Measurements from ENCODE around the gene DHX58.
"Not testable (repeated sequence)": the region's sequence is repeated elsewhere in the genome, so short reads cannot be mapped to it uniquely, and the experiment has no call there.

Gene DHX58

DNA sequence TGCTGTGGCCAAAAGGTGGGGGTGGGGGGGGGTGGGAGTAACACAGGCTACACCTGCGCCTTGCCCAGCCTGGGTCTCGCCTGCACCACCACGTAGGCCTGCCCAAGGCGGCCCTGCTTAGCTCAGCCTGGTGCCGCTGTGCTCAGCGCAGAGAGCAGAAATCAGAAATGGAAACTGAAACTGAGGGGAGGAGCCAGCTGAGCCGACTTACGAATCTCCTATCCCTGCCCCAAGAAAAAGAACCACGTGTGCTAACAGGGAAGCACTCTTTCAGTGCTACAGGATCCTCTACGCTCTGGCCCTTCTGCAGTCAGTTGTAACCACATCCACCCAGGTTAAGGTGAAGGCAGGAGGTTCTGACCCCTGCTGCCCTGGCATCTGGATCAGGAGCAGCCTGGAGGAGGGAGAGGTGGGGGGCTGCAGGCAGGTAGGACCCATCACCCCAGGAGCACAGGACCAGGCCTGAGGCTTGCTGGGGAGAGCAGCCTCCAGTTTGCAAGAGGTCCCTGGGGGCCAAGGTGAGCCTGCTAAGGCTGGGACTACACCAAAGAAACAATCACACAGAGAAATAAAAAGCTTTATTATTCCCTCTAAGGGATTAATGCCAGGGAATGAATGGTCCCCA, at the start of gene DHX58:
DHX58 (minus strand) TSS at position 163 of the 625 bp plus-strand sequence. CDS start 822 bp downstream, outside the sequence.
- DNase-seq (ENCODE audit: extremely low spot score, insufficient read length, low read depth) (peak; percentile 83), FAIRE-seq (peak; percentile 100)

DNA sequence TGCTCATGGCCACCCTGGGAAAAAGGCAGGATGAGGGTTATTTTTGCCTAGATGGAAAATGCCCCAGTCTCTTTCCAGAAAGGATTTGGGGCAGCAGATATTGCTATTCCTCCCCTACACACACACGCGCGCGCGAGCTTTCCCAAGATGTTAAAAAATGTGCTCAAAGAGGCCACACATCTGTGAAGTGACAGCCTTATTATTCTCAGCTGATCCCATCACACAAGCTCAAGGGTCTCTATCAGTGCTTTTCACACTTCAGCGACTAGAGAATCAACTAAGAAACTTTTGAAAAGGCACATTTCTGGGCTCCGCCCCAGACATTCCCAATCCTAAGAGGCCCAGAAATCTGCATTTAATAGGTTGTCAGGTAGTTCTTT, 48.0 kb upstream of the DHX58 start:
- FAIRE-seq (no peak), DNase-seq (ENCODE audit: extremely low spot score, insufficient read length, low read depth) (no peak)

DNA sequence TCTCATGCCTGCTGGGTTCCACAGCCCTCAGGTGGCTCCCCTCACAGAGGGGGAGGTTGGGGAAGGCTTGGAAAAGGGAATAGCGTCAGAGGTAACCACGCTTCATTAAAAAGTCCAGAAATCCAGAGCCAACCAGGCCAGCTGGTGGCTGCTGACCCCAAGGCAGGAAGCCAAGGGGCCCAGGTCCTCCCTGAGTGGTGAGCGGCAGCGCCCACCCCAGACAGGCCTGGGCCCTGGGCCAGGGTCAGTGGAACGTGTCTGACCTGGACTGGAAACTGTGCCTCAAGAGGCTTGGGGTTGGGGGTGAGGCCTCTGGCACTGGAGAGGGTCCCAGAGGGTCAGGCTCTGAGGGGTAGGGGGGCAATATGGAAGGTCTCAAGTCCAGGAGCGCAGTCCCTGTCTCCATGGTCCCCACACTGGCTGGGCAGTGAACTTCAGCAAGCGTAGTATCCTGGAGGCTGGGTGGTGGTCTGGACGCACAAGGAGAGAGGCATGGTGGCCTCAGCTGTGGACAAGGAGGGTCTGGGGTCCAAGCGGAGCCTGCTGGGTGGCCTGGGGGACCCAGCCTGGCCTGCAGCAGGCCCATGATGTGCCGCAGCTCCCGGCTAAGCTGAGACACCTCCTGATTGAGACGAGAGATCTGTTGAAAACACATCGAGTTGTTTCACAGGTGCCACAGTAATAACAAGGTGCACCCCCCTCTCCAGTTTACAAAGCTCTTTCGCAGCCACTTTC, 47.4 kb upstream of the DHX58 start:
- FAIRE-seq (no peak), DNase-seq (ENCODE audit: extremely low spot score, insufficient read length, low read depth) (no peak)

DNA sequence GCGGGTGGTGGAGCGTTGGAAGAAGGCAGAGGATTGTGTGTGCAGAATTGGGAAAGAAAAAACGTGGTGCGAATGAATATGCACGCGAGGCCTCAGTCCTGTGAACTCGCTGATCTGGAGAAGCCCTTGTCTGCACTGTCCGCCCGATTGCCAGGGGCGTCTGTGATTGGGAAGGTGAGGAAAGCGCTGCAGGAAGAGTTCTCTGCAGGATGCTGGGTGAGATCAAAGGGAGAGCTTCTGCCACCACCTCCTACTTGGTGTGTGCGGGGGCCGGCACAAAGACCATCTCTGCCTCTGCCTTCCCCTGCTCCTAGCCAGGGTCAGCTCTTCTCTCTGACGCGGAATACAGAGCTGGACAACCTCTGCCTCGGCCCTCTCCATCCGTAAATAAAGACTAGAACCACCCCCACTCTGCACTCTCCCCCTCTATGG, 43.1 kb upstream of the DHX58 start:
- FAIRE-seq (no peak), DNase-seq (ENCODE audit: extremely low spot score, insufficient read length, low read depth) (no peak)

DNA sequence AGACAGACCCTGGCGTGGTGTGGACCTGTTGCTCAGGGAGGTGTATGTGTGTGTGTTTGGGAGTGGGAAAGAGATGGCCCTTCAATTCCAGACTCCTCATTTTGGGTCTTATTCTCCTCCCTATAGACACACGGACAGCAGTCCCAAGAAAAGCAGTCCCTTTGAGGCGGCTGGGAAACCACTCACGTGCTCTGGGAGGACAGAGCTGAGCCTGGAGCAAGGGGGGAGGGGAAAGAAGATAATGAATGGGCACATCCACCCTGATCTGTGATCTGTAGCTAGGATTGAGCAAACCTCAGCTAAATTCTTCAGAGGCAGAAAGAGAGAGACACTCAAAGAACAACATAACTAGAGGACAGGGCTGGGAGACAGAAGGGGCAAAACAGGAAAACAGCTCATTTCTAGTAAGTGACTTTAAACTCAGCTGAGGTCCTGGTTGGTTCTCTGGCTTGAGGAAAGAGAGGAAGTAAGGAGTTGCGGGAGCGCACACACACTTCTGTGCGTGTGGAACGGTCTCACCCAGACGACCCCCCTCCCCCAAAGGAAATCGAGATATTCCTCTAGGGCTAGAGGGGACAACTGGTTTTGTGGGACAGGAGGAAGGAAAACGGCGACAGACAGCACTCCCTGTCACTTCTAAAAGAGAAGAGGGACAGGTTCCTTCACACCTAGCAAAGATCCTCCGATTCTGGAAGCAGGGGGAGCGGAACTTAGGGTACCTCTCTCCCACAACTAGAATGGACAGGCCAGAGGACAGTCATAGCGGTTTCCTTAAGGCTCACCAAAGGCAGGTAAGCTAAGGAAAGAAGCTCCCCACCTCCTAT, 41.6 kb upstream of the DHX58 start:
- DNase-seq (ENCODE audit: extremely low spot score, insufficient read length, low read depth) (no peak), FAIRE-seq (peak; percentile 46)

DNA sequence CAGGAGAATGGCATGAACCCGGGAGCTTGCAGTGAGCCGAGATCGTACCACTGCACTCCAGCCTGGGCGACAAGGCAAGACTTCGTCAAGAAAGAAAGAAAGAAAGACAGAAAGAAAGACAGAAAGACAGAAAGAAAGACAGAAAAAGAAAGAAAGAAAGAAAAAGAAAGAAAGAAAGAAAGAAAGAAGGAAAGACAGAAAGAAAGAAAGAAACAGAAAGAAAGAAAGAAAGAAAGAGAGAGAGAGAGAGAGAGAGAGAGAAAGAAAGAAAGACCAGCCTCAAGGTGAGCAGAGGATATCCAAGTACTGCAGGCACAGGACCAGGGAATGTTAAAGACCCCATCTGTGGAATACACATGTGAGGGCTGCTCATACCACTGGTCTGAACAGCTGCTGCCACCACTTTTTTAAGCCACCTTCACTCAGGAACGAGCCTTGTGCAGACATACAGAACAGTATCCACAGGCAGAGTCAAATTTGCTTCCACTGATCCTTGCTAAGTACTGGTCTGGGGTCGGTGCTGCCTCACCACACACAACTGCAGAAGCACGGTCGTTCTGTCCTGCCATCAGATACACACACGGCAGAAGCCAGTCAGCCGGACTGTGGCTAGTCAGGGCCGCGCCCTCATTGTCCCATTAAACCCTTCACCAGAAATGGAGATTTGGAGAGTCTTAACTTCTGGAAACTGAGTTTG, 34.5 kb upstream of the DHX58 start:
- FAIRE-seq (no peak), DNase-seq (ENCODE audit: extremely low spot score, insufficient read length, low read depth) (no peak)

DNA sequence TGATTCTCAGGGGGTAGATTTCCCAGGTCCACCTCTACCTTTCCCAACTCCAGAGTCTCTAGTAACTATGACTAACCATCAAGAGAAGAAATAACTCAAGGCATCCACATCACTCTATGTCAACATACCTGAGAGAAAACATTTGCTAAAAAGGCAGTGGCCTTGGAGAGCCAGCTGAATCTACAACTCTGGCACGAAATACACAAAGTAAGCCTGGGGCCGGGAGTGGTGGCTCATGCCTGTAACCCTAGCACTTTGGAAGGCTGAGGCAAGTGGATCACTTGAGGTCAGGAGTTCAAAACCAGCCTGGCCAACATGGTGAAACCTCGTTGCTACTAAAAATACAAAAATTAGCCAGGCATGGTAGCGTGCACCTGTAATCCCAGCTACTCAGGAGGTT, 30.6 kb upstream of the DHX58 start:
- not testable (repeated sequence) for FAIRE-seq

DNA sequence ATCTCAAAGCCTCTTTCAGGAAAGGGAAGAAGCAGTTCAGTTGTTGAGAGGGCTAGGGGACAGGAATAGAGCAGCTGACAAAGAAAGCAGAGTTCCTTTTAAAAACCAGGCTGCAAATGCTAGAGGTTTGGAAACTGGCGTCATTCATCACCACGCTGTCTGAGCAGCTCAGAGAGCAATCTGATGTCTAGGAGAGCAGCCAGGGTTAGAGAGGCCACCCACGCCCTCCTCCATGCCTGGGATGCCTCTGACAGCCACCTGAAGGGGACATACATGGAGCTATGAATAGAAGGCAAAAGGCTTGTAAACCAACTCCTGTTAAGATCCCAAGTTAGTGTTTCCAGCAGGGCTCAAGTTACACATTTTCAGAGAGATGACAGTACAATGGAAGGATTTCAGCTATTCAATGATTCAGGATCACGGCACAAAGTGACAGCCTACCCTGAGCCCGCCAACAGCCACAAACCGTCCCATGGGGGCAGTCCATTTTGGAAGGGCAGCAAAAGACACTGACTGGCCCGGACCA, 29.9 kb upstream of the DHX58 start:
- DNase-seq (ENCODE audit: extremely low spot score, insufficient read length, low read depth) (no peak), FAIRE-seq (no peak)

More for the DNA sequence above, 30.6 kb upstream of the DHX58 start:
- not testable (repeated sequence) for DNase-seq (ENCODE audit: extremely low spot score, insufficient read length, low read depth)

DNA sequence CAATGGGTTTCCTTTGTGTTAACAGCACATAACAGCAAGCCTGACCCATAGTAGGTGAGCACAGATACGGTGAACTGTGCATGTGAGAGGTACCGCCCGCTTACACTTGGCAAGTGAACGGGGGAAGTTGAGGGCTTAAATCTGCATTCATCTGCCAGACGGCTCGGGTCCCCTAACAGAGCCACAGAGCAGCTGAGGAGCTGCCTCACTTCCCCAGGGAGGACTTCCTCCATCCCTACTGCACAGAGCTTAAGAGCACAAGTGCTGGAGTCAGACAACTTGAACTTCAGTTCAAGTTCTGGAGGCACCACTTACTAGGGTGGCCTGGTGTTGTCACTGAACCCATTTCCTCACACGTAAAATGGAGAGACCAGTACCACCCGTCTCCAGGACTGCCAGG, 28.9 kb upstream of the DHX58 start:
- FAIRE-seq, result no peak

DNA sequence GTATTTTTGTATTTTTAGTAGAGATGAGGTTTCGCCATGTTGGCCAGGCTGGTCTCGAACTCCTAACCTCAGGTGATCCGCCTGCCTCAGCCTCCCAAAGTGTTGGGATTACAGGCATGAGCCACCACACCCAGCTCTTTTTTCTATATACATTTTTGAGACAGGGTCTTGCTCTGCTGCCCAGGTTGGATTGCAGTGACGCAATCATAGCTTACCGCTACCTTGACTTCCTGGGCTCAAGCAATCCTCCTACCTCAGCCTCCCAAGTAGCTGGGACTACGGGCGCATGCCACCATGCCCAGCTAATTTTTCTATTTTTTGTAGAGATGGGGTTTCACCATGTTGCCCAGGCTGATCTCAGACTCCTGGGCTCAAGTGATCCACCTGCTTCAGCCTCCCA, 28.2 kb upstream of the DHX58 start:
- not testable (repeated sequence) for FAIRE-seq; DNase-seq (ENCODE audit: extremely low spot score, insufficient read length, low read depth)

More for the DNA sequence above, 28.9 kb upstream of the DHX58 start:
- DNase-seq (ENCODE audit: extremely low spot score, insufficient read length, low read depth), result no peak

DNA sequence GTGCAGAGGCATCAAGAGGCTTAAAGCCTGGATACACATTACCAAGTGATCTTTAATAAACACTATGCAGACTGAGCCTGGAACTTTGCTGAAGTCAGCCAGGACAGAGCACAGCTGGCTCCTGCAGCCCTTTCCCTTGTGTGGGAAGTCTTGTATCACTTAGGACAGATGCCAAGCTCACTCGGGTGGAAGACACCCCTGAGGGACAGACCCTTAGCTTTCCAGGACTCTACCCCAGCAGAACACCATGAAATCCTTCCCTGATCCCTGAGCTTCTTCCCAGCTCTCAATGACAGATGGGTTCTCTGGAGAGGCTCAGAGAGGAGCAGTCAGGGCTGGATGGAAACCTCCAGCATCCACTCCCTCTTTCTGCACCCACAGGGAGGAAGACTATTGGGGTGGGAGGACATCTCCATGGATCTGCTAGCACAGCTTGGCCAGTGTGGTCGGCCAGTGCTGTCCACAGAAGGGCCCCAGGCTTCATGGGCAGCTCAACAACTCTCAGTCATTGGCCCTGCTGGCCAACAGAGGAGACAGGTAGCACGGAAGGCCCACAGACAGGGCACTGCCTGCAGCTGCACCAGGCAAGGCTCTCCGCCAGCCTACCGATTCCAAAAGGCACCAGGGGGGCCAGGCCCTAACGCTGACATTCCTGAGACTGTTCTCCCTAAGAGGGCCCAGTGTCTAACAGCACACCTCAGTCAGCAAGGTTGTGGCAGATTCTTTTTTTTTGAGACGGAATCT, 26.4 kb upstream of the DHX58 start:
- no peak for FAIRE-seq

DNA sequence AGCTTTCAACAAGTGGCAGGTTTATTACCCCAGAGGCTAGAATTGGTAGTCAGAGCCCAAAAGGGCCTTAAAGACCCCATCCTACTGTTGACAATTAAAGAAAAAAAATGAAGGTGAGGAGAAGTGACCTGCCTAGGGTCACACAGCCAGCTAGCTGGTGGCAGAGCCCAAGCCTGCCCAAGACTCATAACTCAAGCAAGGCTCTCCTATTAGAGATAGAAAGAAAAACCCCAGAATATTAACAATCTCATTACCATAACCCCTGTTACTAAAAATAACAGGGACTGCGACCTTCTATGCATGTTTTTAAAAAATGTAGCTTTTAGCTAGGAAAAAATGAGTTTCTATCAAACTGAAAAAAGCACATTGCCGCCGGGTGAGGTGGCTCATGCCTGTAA, 24.1 kb upstream of the DHX58 start:
- FAIRE-seq, result no peak

More for the DNA sequence above, 26.4 kb upstream of the DHX58 start:
- no peak for DNase-seq (ENCODE audit: extremely low spot score, insufficient read length, low read depth)

DNA sequence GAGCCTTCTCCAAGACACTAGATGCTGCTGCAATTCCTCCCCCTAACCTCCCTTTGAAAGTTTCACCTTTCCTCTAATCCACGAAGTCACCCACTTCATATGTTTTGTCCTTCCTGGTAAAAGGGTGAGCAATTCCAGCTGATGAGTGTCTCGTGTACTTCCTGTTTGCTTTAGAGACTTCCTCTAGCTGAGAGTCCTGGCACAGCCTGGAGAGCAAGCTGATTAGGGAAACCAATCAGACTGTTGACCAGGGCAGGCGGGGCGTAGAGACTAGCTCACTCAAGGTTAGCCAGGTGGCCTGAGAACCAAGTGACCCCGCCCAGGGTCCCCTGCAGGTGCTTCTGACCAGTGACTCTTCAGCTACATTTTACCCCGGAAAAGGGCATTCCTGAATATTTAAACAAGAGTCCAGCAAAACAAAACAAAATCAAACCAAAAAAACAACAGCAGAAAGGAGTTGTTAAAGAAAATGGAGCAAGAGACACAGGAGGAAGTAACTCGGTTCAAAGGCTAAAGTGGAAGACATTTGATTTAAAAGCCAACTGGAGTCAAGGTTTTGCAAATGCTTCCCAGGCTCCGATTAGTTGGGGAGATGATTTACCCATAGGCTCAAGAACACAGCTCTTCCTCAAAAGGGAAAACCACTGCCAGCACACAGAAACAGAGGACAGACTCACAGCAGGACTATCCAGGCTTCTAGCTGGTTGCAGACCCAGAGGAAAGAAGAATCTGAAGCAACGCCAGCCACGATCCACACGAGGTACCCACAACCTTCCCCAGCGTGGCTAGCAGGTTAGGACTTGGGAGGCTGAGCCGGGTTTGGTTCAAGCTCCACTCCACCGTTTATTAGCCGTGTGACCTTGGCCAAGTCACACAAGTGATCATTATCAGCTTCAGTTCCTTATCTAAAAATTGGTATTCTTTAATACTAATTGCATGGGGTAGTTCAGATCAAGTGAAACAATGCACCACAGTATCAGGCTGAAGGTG, 23.4 kb upstream of the DHX58 start:
- no peak for DNase-seq (ENCODE audit: extremely low spot score, insufficient read length, low read depth)

More for the DNA sequence above, 24.1 kb upstream of the DHX58 start:
- no peak for DNase-seq (ENCODE audit: extremely low spot score, insufficient read length, low read depth)

DNA sequence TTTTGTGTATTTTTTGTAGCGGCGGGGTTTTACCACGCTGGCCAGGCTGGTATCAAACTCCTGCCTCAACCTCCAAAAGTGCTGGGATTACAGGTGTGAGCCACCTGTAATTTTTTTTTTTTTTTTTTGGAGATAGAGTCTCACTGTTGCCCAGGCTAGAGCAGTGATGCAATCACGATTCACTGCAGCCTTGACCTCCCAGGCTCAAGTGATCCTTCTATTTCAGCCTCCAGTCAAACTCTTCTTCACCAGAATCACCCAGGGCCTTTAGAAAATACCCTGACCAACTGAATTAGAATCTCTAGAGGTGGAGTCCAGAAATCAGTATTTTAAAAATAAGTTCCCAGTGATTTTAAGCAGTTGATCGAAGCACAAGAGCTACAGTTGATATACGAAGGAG, 22.6 kb upstream of the DHX58 start:
- FAIRE-seq, result no peak
- DNase-seq (ENCODE audit: extremely low spot score, insufficient read length, low read depth), result no peak

More for the DNA sequence above, 23.4 kb upstream of the DHX58 start:
- no peak for FAIRE-seq

DNA sequence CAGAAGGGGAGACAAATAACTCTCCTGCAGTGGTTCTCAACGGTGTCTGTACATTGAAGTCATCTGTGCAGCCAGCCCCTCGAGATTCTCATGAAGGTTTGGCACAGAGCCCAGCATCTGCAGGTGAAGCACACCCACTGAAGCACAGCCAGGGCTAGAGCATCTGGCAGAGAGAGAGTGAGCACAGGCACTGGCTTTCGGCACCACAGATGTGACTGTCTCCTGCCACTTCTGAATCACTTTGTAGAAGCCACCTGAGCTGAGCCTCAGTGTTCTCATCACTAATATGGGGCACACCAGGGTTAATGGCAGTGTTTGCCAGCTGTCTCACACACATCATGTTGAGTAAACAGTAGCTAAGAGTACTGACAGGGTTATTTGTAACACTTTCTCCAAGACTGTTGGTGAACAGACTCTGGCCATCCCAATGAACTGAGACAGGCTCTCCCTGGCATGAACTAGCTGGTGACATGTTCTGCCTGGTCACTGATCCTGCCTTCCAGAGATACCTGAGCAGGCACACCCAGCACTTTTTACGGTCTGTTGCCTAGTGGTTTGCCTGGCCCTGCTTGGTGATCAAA, 21.0 kb upstream of the DHX58 start:
- peak; percentile 80 for FAIRE-seq
- no peak for DNase-seq (ENCODE audit: extremely low spot score, insufficient read length, low read depth)

DNA sequence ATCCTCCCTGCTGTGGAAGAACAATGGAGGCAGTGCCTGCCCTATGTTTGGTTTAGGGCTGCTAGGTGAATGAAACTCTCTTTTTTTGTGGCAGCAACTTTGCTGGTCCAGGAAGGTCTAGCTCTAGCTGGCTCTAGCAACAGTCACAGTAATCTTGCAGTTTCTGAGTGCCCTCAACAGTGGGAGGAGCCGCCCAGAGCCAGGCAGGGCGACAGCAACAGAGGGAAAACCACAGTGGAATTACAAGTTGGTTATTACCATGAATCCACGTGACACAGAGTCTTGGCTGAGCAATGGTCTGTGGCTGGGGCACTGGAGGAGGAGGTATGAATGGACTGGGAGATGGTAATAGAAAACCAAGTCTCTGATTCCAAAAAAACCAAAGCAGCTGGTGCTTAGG, 20.4 kb upstream of the DHX58 start:
- FAIRE-seq, result no peak

DNA sequence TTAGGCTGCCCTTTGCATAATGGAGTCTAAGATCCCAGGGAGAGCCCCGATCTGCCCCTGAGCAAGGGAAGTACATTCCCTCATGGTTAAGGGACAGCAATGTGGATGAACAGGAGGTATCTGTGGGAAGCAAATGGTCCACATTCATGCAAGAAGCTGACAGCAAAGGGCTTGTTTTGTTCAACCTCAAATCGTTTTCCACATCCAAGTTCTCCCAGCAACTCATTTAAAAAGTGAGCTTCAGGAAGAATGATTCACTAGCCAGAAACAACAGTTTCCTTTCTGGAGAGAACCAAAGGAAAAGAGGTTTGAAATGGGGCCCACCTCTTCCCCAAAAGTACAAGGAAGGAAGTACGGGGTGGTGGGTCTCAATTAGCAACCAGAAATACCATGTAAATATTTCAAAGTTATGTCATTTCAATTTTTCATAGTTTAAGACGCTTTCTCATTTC, 19.5 kb upstream of the DHX58 start:
- FAIRE-seq (no peak), DNase-seq (ENCODE audit: extremely low spot score, insufficient read length, low read depth) (no peak)

More for the DNA sequence above, 20.4 kb upstream of the DHX58 start:
- DNase-seq (ENCODE audit: extremely low spot score, insufficient read length, low read depth), result no peak

DNA sequence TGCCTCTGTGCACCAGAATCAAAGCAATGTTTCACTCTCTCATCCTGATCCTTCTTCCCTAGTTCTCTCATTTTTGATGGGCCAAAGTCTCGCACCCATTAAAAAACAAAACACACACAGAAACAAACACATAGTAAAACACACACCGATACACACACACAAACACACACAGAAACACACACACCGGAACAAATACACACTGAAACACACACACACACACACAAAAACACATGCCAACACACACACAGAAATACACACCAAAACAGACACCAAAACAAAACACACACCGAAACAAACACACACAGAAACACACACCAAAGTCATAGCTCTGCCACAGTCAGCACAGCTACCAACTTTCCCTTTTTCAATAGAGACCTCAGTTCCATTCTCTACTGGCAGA, 18.7 kb upstream of the DHX58 start:
- DNase-seq (ENCODE audit: extremely low spot score, insufficient read length, low read depth) (no peak), FAIRE-seq (no peak)

Measured in GM18507 (cell line).